H1 (cell line): ENCODE results near the gene SLC1A1. TPM values are rescaled to one million over a fixed set of nuclear protein-coding genes. Genes with fewer than 3 reads are reported as not detected.

Experiments used
- polyA plus RNA-seq, 7 experiments: library from polyadenylated mRNA; depleted of rRNA in 3 of 7; stranded (reverse) in 5 of 7; unstranded in 2 of 7; fragments of >200 nt in 5 of 7; fragments of 200-250 nt in 2 of 7; gene quantifications; 1 replicate in 5 of 7; 2 replicates in 1 of 7; 4 replicates in 1 of 7; pipeline versions ENCODE4 v1.2.1 to v1.2.3, GENCODE V29; 2011 to 2013; ENCODE audit warnings: missing spikeins in 2 of 7, mixed read lengths in 2 of 7
- total RNA-seq: library from RNA; stranded (reverse); fragmentation: NEBNext Ultra II Directional; extraction: Animal tissue kit (Norgen Biotek cat#: 25700); gene quantifications from 2 replicates; pipeline ENCODE4 v1.2.1, GENCODE V29; 2021

Gene SLC1A1
- total and polyA plus RNA-seq, 2 of the 8 experiments (the other 6 are each of a cell fraction or from before 2014, with no cell fraction given): 4.7 to 11.7 TPM

Other genes with a start within 250 kb of the SLC1A1 start
- gene GLIS3, start 190.4 kb upstream of the SLC1A1 start, total RNA-seq: 0.63 and 0.93 TPM in 2 replicates
- gene GLIS3, start 190.4 kb upstream of the SLC1A1 start, polyA plus RNA-seq (2011; rRNA removed): 0.06 and 0.13 TPM in 2 replicates
- 12.0 and 13.3 TPM in 2 replicates for gene PLPP6, start 171.8 kb downstream of the SLC1A1 start, total RNA-seq
- 11.8 and 13.0 TPM in 2 replicates for gene PLPP6, start 171.8 kb downstream of the SLC1A1 start, polyA plus RNA-seq (2011; rRNA removed)
- 0.55 and 1.1 TPM in 2 replicates for gene SPATA6L, start 176.0 kb downstream of the SLC1A1 start, total RNA-seq
- gene SPATA6L, start 176.0 kb downstream of the SLC1A1 start, polyA plus RNA-seq (2011; rRNA removed): 0.57 and 1.6 TPM in 2 replicates
- 22.4 and 23.8 TPM in 2 replicates for gene CDC37L1, start 189.1 kb downstream of the SLC1A1 start, total RNA-seq
- 4.6 and 5.2 TPM in 2 replicates for gene CDC37L1, start 189.1 kb downstream of the SLC1A1 start, polyA plus RNA-seq (2011; rRNA removed)